Tibial nerve (tissue), 4 donors: ENCODE measurements around the gene FANK1. TPM values are rescaled to one million over a fixed set of nuclear protein-coding genes. Genes with fewer than 3 reads are reported as not detected.

Experiments
- DNase-seq, 2 donors: peaks; one replicate each; pipeline ENCODE4 v3.0.0-alpha.2; 2019; ENCODE audit warnings: low spot score in 2 of 2
- H3K27ac ChIP-seq, 4 donors: fragments of 200-600 bp; sonication (generic) in 3 of 4; one replicate each; pipeline ENCODE4 v1.5.1; 2017 to 2019; ENCODE audit warnings: mild to moderate bottlenecking in 1 of 4
- H3K27me3 ChIP-seq, 2 donors: fragments of 200-600 bp; sonication (generic) in 1 of 2; one replicate each; pipeline versions ENCODE4 v1.5.1 to v1.6.0; 2017 to 2019
- H3K36me3 ChIP-seq, 3 donors: fragments of 200-600 bp; sonication (generic); one replicate each; pipeline ENCODE4 v1.5.1; 2018 to 2019
- H3K4me1 ChIP-seq, 4 donors: fragments of 200-600 bp; sonication (generic) in 3 of 4; one replicate each; pipeline ENCODE4 v1.5.1; 2017 to 2019
- H3K4me3 ChIP-seq, 4 donors: fragments of 200-600 bp; sonication (generic) in 3 of 4; one replicate each; pipeline ENCODE4 v1.5.1; 2017 to 2019; ENCODE audit warnings: mild to moderate bottlenecking in 1 of 4, moderate library complexity in 1 of 4
- H3K9me3 ChIP-seq, 4 donors: fragments of 200-600 bp; sonication (generic) in 3 of 4; one replicate each; pipeline ENCODE4 v1.5.1; 2017 to 2019
- CTCF ChIP-seq, 5 experiments: fragments of 200-600 bp in 3 of 5; fragments of 450-650 bp in 2 of 5; sonication (generic) in 3 of 5; IDR thresholded peaks; one replicate each; pipeline ENCODE4 v1.5.1; 2016 to 2019; ENCODE audit warnings: antibody characterized with exemption in 5 of 5, mild to moderate bottlenecking in 3 of 5, moderate library complexity in 2 of 5
- EP300 ChIP-seq, 2 donors: sonication (generic); formaldehyde crosslinking; IDR thresholded peaks; one replicate each; pipeline ENCODE4 v1.6.1; 2017; ENCODE audit warnings: antibody characterized with exemption in 2 of 2, mild to moderate bottlenecking in 1 of 2
- POLR2A ChIP-seq, 2 donors: fragments of 450-650 bp; IDR thresholded peaks; one replicate each; pipeline ENCODE4 v1.6.1; 2017; ENCODE audit warnings: antibody characterized with exemption in 2 of 2, mild to moderate bottlenecking in 2 of 2, moderate library complexity in 2 of 2
- WGBS, 2 donors: methylation state at CpG; one replicate each; pipeline ENCODE4 v1.1.5; 2018; 5-methylcytosine and 5-hydroxymethylcytosine counted together
- total RNA-seq, 4 donors: library from RNA; depleted of rRNA; stranded (reverse); fragments of >200 nt; gene quantifications; one replicate each; pipeline ENCODE4 v1.1.0, GENCODE V29; 2016

FANK1 gene
- total RNA-seq, 4 donors from 2014 or later, result 0.59 to 6.6 (median 3.4) TPM

- no peak for TF ChIP-seq POLR2A (IDR thresholded peaks at IDR 0.05)
- TF ChIP-seq EP300 (IDR thresholded peaks at IDR 0.05), result no peak
- no peak for TF ChIP-seq CTCF (IDR thresholded peaks at IDR 0.05)
- H3K36me3 ChIP-seq, result no peaks in the 10 kb centered on the region
- DNase-seq, result no peak
- no peak overlapping the region for H3K27ac ChIP-seq
- 94 to 95% methylated on average over 1 of the region's 1 CpG for WGBS, 2 donors
- H3K27me3 ChIP-seq, result no peaks in the 10 kb centered on the region
- H3K4me1 ChIP-seq, result no peaks in the 10 kb centered on the region
- H3K4me3 ChIP-seq, result no peak overlapping the region
- H3K9me3 ChIP-seq, result no peaks in the 10 kb centered on the region
Observed at GRCh38 chr10:125991392-125991791, 95.0 kb downstream of the FANK1 start.

- WGBS, 2 donors, result 50 to 56% methylated on average over 7 of the region's 7 CpGs
- Histone ChIP-seq H3K4me3 (no peak overlapping the region), H3K9me3 (no peaks in the 10 kb centered on the region), H3K27me3 (no peaks in the 10 kb centered on the region), H3K4me1 (no peaks in the 10 kb centered on the region), H3K27ac (no peak overlapping the region), H3K36me3 (no peaks in the 10 kb centered on the region)
- no peak for DNase-seq
- no peak for TF ChIP-seq POLR2A (IDR thresholded peaks at IDR 0.05)
- no peak for TF ChIP-seq EP300 (IDR thresholded peaks at IDR 0.05)
- no peak for TF ChIP-seq CTCF (IDR thresholded peaks at IDR 0.05)
Observed at GRCh38 chr10:125992254-125992653, 95.9 kb downstream of the FANK1 start.

GRCh38 chr10:125994601-125995000 is 98.2 kb downstream of the FANK1 start:
- no peaks in the 10 kb centered on the region for H3K4me1 ChIP-seq
- no peaks in the 10 kb centered on the region for H3K27me3 ChIP-seq
- H3K4me3 ChIP-seq, result no peak overlapping the region
- TF ChIP-seq EP300 (IDR thresholded peaks at IDR 0.05) (no peak), POLR2A (IDR thresholded peaks at IDR 0.05) (no peak)
- no peak overlapping the region for H3K27ac ChIP-seq
- DNase-seq, result no peak
- 86 to 88% methylated on average over 6 of the region's 6 CpGs for WGBS, 2 donors
- H3K36me3 ChIP-seq, result no peaks in the 10 kb centered on the region
- H3K9me3 ChIP-seq, result no peaks in the 10 kb centered on the region

GRCh38 chr10:125995726-125996304 is 99.5 kb downstream of the FANK1 start:
- no peak for DNase-seq
- TF ChIP-seq EP300 (IDR thresholded peaks at IDR 0.05), result no peak
- TF ChIP-seq CTCF (IDR thresholded peaks at IDR 0.05), result no peak
- no peak for TF ChIP-seq POLR2A (IDR thresholded peaks at IDR 0.05)
- H3K4me1 ChIP-seq, result no peaks in the 10 kb centered on the region
- WGBS, 2 donors, result 95% methylated on average over 9 of the region's 9 CpGs
- no peaks in the 10 kb centered on the region for H3K27me3 ChIP-seq
- H3K36me3 ChIP-seq, result no peaks in the 10 kb centered on the region
- no peak overlapping the region for H3K4me3 ChIP-seq
- no peak overlapping the region for H3K27ac ChIP-seq
- H3K9me3 ChIP-seq, result no peaks in the 10 kb centered on the region

- no peak overlapping the region for H3K27ac ChIP-seq
- H3K36me3 ChIP-seq, result no peaks in the 10 kb centered on the region
- DNase-seq, result no peak
- no peak overlapping the region for H3K4me3 ChIP-seq
- no peak for TF ChIP-seq CTCF (IDR thresholded peaks at IDR 0.05)
- WGBS, 2 donors, result 92 to 95% methylated on average over 12 of the region's 12 CpGs
- no peaks in the 10 kb centered on the region for H3K27me3 ChIP-seq
- H3K9me3 ChIP-seq, result no peaks in the 10 kb centered on the region
- no peaks in the 10 kb centered on the region for H3K4me1 ChIP-seq
Observed at GRCh38 chr10:125997586-125997985, 101.2 kb downstream of the FANK1 start.

GRCh38 chr10:125999694-126000093 is 103.3 kb downstream of the FANK1 start:
- DNase-seq, result no peak
- no peaks in the 10 kb centered on the region for H3K4me1 ChIP-seq
- H3K9me3 ChIP-seq, result no peaks in the 10 kb centered on the region
- H3K27me3 ChIP-seq, result no peaks in the 10 kb centered on the region
- H3K27ac ChIP-seq, result no peak overlapping the region
- TF ChIP-seq CTCF (IDR thresholded peaks at IDR 0.05) (no peak), POLR2A (IDR thresholded peaks at IDR 0.05) (no peak), EP300 (IDR thresholded peaks at IDR 0.05) (no peak)
- WGBS, 2 donors, result 86 to 88% methylated on average over 3 of the region's 3 CpGs
- H3K4me3 ChIP-seq, result no peak overlapping the region
- no peaks in the 10 kb centered on the region for H3K36me3 ChIP-seq
